Islet of Langerhans (tissue), 1 donor: ENCODE measurements around the gene CENPE.

Source experiments
- FAIRE-seq: peaks from one replicate; lab custom pipeline; 2011; peaks lifted over from hg19 to GRCh38; lab: Jason Lieb, UNC

Gene CENPE

GRCh38 chr4:103123114-103123513, 75.0 kb downstream of the CENPE start:
- FAIRE-seq, result no peak

- no peak for FAIRE-seq
These were observed 80.0 kb downstream of the CENPE start for GRCh38 chr4:103118166-103118565.

- FAIRE-seq, result no peak
These were observed 86.5 kb downstream of the CENPE start for GRCh38 chr4:103111598-103111997.

- no peak for FAIRE-seq
These were observed 89.6 kb downstream of the CENPE start for GRCh38 chr4:103108542-103108941.

GRCh38 chr4:103105558-103106356, 92.4 kb downstream of the CENPE start:
- peak; percentile 45 for FAIRE-seq

- FAIRE-seq, result no peak
These were observed 93.3 kb downstream of the CENPE start for GRCh38 chr4:103104886-103105285.

- no peak for FAIRE-seq
These were observed 97.5 kb downstream of the CENPE start for GRCh38 chr4:103100691-103101090.

- peak; percentile 99 for FAIRE-seq
These were observed 98.3 kb downstream of the CENPE start, which contains the start of gene BDH2 for GRCh38 chr4:103099691-103100392. BDH2 (minus strand) TSS chr4:103099834; CDS start chr4:103096254, 3,580 bp downstream.

- FAIRE-seq, result no peak
These were observed 99.2 kb downstream of the CENPE start for GRCh38 chr4:103098756-103099440.

- no peak for FAIRE-seq
These were observed 99.8 kb downstream of the CENPE start for GRCh38 chr4:103098341-103098740.

- FAIRE-seq, result no peak
These were observed 101.0 kb downstream of the CENPE start for GRCh38 chr4:103097112-103097511.

- FAIRE-seq, result no peak
These were observed 103.1 kb downstream of the CENPE start for GRCh38 chr4:103095080-103095479.

GRCh38 chr4:103092245-103092644, 105.9 kb downstream of the CENPE start:
- no peak for FAIRE-seq

GRCh38 chr4:103091601-103092223, 106.4 kb downstream of the CENPE start:
- FAIRE-seq, result peak; percentile 99

GRCh38 chr4:103089481-103089880, 108.7 kb downstream of the CENPE start:
- FAIRE-seq, result no peak

GRCh38 chr4:103086551-103086950, 111.6 kb downstream of the CENPE start:
- no peak for FAIRE-seq

GRCh38 chr4:103085555-103086196, 112.5 kb downstream of the CENPE start:
- no peak for FAIRE-seq

- peak; percentile 17 for FAIRE-seq
These were observed 118.5 kb downstream of the CENPE start for GRCh38 chr4:103079621-103080020.

GRCh38 chr4:103076747-103077347, 121.3 kb downstream of the CENPE start, which contains the start of gene SLC9B2:
SLC9B2 (minus strand) TSS chr4:103076761; CDS start chr4:103067550, 9,211 bp downstream.
- FAIRE-seq, result no peak

GRCh38 chr4:103075894-103076746, 122.0 kb downstream of the CENPE start:
- no peak for FAIRE-seq
